NCI-H2227 treated with DMSO at 0.1 percent for 48 hours (cell line): ENCODE data around the gene ZEB1.
A peak's percentile ranks its signal among the peaks of the same experiment; 100 is the strongest.

Source experiments
- DNase-seq: peaks from one replicate; lab custom pipeline; 2025; lab: John Stamatoyannopoulos, UW

ZEB1 gene

DNA sequence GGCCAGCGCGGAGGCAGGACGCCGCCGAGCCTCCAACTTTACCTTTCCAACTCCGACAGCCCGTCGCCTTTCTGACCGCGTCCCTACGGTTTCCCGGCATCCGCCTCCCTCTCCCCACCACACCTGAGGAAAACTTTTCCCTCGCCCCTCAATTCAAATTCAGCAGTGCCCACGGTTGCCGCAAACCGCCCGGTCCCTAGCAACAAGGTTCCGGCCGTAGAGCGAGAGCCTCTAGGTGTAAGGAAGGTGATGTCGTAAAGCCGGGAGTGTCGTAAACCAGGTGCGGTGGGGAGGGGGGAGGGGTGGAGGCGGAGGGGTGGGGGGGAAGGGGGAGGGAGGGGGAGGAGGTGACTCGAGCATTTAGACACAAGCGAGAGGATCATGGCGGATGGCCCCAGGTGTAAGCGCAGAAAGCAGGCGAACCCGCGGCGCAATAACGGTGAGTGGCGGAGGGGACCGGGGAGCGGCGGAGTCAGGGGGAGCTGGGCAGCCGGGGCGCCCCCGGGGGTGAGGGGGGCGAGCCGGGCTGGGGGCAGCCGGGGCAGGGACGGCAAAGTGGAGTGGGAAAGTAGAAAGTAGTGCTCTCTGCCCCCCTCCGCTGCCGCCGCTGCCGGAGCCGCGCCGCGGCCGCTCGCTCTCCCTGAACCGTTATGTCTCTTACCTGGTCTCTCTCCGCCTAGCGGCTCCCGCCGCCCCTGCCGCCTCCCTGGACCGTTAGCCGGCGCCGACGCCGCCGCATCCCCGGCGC is at the start of gene ZEB1:
TSS of gene ZEB1 (plus strand) at position 363 of the 748 bp plus-strand sequence. CDS start at position 382, 19 bp downstream.
- DNase-seq = peak; percentile 77

DNA sequence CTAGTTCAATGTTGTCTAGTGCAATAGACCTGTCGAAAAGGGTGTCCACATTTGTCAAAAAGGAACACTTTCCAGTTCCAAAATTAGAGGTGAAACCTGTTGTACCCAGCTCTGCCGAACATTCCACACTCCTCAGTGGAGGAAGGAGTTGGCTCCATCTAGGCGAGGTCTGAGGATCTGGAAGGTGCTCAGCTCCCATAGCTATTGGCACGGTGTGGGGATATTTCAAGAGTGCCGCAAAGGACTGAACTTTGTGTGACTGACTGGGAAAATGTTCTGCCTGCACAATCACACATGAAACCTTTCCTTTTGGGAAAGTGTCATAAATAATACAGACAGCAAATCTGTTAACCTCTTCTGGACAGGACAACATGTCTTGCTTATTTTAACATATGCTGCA is 48.1 kb upstream of the ZEB1 start:
- DNase-seq = no peak

DNA sequence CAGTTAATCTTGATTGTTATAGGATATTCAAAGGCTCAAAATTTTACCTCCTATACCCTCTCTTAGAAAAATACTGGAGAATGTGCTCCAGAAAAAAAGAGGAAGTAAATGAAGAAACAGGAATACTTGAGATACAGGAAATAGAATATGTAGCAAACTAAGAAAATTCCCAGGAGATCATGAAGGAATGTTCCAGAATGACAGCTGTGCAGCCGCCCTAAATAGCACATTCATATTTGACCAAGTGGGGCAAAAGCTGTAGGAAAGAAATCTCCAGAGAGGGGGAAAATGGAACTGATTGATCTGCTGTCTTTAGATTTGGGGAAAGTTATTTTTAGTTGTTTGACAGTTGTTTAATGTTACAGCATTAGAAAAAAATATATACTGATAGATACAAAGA is 46.2 kb upstream of the ZEB1 start:
- DNase-seq = no peak

DNA sequence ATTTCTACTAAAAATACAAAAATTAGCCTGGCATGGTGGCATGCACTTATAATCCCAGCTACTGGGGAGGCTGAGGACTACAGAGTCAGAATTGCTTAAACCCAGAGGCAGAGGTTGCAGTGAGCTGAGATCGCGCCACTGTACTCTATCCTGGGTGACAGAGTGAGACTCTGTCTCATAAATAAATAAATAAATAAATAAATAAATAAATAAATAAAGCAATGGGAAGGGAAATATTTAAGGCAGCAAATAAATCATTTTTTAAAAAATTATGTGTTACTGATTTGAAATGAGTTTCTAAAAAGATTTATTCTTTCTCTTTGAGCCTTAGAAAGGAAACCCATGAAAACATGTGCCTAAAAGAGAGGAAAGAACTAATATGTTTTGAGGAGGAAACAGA is 45.2 kb upstream of the ZEB1 start:
- DNase-seq = no peak

DNA sequence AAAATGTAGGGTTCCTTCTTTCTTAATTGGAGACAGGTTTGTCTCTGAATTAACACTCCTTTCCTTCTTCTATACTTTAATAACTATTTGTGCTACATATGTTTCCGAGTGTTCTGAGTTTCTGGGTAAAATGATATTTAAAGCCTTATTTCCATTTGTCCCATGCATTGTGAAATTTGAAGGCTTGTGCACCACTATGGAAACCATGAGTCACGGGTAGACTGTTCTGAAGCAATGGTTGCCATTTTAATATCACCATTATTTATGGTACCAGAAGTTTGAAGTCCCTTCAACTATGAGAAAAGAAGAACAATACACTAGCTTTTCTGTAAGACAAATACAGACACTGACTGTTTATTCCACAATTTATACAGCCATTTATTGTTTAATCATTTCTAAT is 44.7 kb upstream of the ZEB1 start:
- no peak for DNase-seq

DNA sequence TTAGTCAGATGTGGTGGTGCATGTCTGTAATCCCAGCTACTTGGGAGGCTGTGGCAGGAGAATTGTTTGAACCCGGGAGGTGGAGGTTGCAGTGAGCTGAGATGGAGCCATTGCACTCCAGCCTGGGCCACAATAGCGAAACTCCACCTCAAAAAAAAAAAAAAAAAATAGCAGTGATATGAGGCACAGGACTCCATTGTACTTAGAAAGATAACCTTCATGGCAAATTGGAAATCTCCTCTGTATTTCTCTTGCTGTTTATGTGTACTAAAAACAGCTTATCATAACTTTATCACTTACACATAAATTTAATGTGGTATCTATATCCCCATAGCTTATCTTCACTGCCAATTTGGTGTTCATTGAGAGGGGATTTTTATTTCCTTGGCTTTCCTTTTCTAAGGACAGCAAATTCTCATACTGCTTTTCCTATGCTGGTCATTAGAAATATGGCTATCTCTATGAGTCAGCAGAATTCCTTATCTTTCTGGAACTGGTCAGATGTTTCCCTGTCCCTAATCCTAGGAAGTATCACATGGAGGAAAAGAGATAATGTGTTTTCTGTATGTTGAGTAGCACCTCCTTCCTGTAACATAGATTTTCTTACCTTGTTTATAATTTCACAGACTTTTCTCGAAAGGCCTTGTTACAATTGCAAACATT is 40.6 kb upstream of the ZEB1 start:
- DNase-seq = no peak

DNA sequence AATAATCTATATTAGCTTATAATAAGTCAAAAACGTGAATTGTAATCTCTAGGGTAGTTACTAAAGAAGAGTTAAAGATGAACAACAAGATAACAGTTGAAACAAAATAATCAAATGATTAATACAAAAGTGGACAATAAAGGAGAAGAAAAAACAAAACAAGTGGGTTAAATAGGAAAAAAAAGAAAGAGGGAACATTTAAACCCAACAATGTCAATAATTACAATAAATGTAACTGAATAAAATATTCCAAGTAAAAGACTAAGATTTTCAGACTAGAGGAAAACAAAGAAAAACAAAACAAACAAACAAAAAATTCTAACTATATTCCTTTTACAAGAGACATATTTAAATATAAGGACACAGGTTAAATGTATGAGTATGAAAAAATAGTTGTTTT is 38.0 kb upstream of the ZEB1 start:
- DNase-seq = no peak

DNA sequence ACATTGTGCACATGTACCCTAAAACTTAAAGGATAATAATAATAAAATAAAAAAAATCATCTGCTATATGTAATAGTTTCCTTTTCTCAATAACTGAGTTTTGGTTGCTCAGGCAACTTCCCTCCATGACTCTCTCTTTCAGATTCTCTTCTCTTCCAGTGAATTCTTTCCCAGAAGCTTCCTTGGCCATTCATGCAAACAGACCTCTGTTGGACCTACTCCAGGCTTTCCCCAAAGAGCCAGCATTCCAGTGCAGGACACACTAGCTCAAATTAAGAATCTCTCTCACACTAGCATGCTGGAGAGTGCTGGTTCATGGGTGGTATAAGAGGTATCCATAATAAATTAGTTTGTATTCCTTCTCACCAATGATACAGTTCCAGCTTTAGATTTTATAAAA is 31.0 kb upstream of the ZEB1 start:
- no peak for DNase-seq

DNA sequence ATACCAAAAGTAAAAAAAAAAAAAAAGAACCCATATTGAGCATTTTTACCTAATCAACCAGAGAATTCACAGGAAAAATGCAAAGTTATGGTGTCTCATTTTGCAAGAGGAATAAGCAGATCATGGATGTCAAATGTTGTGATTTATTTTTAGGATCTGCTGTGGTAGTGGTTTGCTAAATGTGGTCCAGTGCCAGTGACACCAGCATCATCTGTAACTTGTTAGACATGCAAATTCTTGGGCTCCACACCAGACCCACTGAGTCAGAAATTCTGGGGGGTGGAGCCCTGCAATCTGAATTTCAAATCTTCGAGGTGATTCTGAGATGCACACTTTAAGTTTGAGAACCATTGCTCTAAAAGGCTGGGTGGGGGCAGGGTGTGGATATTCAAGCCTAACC is 30.1 kb upstream of the ZEB1 start:
- DNase-seq = no peak

DNA sequence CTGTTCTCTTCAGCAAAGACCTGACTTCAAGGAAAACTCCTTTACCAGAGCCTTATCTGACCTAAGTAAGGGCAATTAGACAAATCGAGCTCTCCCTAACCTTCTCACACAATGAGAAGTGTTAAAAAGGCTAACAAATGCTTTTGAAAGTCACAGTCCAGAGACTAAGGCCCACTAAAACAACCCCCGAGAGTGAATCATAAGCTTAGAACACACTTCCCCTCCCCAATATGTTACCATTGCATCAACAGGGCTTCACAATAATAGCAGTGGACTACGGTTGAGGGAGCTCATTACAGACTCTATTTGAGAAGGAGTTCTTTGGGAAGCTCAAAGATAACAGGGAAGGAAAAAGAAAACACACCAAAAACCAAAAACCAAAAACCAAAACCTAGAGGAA is 28.6 kb upstream of the ZEB1 start:
- no peak for DNase-seq

DNA sequence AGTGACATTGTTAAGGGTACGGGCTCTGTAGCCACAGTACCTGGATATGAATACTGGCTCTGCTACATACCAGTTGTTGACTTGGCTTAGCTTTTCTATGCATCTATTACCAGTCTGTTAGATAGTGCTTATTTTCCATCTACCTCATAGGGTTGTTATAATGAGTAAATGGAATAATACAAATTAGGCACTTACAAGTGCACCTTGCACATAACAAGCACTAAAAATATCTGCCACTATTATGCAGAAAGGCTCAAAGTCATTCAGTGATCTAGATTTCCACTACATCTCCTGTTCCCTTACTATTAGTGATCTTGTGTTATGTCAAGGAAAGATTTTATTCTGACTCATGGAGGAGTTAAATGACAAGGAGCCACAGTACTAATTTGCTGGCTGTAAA is 27.9 kb upstream of the ZEB1 start:
- no peak for DNase-seq

DNA sequence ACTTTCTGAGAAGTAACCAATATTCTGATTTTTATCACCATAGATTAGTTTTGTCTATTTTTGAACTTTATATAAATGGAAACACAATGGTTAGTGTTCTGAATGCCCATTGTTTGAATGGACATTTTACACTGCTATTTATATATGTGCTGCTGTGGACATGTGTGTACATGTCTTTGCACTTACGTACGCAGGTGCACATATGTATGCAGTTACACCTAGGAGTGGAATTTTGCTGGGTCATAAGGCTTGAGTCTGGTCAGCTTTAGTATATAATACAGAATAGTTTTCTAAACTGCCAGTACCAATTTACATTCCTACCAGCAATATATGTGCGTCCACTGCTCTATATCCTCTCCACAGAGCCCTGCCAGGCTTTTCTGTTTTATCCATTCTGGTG is 24.5 kb upstream of the ZEB1 start:
- no peak for DNase-seq

DNA sequence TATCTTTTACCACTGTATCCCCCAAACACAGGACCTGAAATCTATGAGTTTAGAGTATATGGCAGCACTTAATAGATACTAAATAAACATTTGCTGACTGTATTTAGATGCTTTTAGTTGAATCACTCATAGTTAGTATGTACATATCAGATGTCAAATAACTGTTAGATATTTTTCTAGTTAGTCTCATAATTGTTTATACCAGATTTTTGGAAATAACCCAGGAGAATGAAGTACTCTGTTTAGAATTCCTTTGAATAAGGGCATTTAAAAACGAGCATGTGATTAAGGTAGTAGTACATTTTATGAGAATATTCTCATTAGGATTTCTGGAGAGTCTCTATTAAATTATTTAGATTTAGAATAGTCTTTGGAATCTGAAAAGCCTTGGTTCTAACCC is 22.3 kb upstream of the ZEB1 start:
- DNase-seq = no peak

DNA sequence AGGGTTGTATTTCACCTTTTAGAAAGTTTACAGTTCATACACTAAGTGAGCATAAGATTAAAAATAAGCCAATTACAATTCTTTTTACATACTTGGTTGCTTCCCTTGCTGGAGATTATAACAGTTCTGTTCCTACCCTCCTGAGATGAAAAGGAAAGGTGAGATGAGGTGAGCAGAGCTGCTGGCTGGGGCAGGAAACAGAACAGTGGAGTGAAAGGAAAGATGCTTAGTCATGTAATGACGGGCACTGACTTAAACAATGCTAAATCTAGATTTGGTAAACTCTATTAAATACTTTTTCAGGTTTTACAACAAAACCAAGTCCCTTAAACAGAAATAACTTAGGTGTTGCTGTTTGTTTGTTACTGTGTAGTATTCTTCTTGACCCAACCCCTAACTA is 19.9 kb upstream of the ZEB1 start:
- DNase-seq = no peak

DNA sequence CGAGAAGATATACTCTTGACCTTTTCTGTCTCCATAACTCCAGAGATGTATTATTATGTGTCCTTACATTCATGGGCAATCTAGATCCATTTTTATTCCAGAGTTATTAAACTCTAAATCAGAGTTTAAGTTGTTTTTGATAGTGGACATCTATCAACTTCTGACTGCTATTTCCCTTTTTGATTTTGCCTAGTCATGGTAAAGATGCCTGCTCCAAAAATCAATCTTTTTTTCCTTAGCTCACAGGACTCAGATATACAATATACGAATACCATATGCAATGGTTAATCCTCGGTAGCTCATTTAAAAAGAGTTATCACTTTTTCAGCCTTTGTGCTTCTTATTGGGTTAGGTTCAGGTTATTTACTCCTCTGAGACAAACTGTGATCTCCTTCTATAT is 15.8 kb upstream of the ZEB1 start:
- no peak for DNase-seq

DNA sequence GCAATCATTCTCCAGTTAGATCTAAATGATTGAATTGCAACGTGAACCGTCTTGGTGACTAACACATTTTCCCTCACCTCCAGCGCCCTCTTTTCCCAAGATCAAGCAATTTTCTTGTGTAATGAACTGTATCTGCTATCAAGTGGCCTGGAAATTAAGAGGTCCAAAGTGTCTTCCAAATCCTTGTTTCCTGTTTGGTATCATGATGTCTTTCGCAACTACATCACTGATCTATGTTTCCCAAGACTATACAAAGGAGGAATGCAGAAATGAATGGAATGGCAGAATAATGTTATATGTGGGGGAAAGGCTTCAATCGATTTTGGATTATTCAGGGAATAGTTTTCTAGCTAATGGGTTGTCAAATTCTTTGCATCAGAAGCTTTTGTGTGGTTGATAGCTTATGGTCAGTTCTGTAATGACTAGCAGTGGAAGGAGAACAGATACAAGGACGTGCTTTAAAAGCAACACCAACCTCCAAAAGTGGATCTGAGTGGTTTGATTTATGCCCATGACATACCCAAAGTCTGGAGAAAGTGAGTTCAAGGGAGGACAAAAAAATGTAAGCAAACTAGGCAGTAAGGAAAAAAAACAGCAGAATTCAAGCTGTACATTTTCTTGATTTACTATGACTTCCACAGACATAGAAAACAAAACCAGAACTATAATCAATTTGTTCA is 14.6 kb upstream of the ZEB1 start:
- DNase-seq = peak; percentile 28

DNA sequence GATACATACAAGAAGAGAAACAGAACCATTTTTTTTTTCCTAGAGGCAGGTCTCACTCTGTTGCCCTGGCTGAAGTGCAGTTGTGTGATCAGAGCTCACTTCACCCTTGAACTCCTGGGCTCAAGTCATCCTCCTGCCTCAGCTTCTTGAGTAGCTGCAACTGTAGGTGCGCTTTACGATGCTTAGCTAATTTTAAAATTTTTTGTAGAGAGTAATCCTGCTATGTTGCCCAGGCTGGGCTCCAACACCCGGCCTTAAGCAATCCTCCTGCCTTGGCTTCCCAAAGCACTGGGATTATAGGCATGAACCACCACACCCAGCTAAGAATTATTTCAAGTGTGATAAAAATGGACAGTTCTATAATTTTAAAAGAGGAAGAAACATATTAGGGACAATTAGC is 5.6 kb upstream of the ZEB1 start:
- no peak for DNase-seq

DNA sequence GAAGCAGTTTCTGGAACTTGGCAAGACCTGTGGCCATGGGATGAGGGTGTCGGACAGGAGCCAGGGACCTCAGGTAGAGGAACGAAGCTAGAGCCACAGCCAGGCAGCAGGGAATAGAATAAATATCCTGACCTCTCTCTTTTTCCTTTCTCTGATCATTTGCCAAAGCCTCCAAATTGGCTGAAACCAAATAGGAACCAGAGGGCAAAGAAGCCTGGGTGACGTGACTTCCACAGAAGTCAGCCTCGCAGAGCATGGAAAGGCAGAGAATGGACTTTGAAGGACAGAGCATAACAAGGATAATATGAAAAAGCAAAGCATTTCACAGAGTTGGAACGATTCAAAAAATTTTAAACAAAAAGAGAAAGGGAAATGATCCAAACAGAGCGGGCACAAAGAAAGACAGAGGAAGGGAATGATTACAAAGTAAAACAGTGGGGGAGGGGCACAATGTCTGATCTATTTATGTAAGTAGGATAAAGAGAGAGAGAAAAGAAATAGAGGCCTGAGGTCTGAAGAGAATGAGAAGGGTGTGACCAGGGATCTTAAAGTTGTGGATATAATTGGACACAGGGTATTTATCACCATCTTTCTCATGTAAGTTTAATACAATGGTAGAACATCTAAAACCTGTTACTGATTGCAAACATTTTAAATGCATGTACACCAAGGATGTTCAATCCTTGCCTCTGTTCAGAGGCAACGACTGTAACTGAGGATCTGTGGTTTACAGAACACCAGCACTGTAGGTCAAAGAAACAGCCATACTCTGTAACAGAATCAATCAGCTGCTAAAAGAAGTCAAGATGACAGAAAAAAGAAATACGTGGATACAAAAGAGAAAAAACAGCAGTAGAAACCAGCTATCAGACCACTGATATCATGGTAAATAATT is 4.5 kb upstream of the ZEB1 start:
- no peak for DNase-seq

DNA sequence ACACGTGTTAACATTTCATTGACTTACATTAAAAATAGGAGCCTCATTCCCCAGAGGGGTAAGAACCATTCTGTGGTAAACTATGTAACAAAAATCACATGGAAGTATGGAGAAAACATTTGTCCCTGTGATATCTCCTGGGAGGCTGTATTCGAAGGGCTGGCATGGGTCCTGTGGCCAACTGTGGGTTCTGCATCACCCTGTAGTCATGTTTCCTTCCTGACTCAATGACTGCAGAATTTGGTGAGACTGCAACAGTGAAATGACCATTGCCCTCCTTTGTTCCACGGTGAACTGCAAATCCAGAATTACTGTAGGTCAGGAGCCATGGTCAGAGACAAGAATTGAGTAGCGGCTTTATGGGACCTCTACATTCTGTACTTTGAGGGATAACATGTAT is 3.6 kb upstream of the ZEB1 start:
- no peak for DNase-seq

DNA sequence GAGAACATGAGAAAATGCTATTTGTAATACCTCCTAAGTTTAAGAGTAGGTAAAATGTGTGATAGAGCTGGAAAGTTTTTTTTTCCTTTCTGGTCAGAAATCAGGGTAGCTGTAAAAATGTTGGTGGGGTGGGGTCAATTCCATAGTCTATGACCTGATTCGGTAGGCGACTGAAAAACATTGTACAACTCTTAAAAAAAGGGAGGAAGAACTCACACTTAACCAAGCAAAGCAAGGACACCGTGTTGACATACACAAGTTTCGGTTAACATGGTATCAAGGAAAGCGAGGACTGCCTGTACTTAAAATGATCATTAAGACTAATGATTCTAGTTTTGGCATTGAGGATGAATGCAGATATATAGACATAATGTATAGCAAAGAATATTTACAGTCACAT is 1.8 kb upstream of the ZEB1 start:
- no peak for DNase-seq

DNA sequence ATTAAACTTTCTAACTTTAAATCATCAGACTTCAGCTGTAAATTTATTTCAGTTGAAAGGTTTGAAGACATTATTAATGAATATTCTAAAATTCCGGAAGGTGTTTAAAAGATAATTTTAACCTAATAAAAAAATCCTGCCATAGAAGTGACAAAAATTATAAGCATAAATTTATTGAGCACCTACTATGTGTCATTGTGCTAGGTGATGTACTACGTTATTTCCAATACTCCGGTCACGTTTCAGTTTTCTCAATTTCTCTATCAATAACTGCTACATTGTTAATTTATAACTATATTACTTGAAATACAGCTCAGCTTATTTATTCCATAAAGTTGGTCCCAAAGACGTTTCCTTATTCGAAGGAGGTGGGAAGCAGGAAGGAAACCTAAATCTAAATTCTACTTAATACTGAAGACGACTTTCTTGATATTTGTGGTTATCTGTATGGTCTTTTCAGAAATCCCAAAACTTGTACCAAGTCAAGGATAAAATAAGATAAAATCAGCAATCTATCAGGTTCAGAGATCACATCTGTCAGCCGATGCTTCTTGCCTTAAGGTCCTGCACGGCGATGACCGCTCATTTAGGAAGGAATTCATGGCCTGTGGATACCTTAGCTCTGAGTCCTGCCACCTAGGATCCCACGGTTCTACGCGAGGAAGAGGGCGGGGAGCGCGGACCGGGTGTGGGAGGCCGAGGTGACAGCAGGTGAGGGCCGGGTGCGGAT is 1.2 kb upstream of the ZEB1 start:
- no peak for DNase-seq

DNA sequence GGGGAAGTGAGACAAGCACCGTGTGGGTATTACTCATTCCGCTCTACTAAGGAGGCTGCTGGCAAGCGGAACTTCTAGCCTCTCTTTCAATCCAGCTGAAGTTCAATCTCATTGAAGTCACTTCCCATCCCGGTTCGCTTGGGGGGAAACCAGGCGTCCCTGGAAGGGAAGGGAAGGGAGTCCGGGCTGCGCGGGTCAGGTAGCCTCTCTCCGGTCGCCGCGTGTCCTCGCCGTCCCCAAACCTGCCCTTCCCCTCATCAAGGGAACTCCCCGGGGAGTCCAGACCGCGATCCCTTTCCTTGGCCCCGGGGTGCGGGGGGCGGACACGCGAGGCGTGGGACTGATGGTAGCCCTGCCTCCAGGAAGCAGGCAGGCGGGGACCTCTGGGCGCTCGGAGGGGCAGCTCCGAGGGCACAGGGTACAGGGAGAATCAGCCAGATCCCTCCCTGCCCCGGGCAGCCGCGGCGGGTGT is 598 bp upstream of the ZEB1 start:
- DNase-seq = no peak
